Endothelial cell of umbilical vein (primary cell): ENCODE results near the gene KIF5C.

Source experiments
- CTCF ChIP-seq, 2 donors: IDR thresholded peaks; 1 replicate in 1 of 2; 2 replicates in 1 of 2; pipeline ENCODE4 v1.5.1; 2011; ENCODE audit warnings: low read length in 2 of 2, mild to moderate bottlenecking in 2 of 2, moderate library complexity in 2 of 2, control low read depth in 1 of 2, inconsistent platforms in 1 of 2, low read depth in 1 of 2; ENCODE audit not compliant: insufficient read depth in 1 of 2; ENCODE audit errors: extremely low read depth in 1 of 2
- POLR2A ChIP-seq: IDR thresholded peaks from 2 replicates; pipeline ENCODE4 v1.6.1; 2012; ENCODE audit warnings: low read depth, mild to moderate bottlenecking, control low read depth, low read length
- POLR2AphosphoS5 ChIP-seq: IDR thresholded peaks from 2 replicates; pipeline ENCODE4 v1.6.1; 2012; ENCODE audit warnings: low read depth, mild to moderate bottlenecking, control low read depth, low read length, moderate library complexity; ENCODE audit not compliant: insufficient read depth

GRCh38 chr2:149070681-149071320, 195.8 kb downstream of the KIF5C start:
- TF ChIP-seq POLR2A (no peak), CTCF (IDR thresholded peaks at IDR 0.05; ENCODE audit: extremely low read depth in 1 of 2, insufficient read depth in 1 of 2, low read depth in 1 of 2, low read length in 2 of 2) (no peak), POLR2AphosphoS5 (no peak)
